ENCODE results near the gene ETV2.

ETV2 gene

DNA sequence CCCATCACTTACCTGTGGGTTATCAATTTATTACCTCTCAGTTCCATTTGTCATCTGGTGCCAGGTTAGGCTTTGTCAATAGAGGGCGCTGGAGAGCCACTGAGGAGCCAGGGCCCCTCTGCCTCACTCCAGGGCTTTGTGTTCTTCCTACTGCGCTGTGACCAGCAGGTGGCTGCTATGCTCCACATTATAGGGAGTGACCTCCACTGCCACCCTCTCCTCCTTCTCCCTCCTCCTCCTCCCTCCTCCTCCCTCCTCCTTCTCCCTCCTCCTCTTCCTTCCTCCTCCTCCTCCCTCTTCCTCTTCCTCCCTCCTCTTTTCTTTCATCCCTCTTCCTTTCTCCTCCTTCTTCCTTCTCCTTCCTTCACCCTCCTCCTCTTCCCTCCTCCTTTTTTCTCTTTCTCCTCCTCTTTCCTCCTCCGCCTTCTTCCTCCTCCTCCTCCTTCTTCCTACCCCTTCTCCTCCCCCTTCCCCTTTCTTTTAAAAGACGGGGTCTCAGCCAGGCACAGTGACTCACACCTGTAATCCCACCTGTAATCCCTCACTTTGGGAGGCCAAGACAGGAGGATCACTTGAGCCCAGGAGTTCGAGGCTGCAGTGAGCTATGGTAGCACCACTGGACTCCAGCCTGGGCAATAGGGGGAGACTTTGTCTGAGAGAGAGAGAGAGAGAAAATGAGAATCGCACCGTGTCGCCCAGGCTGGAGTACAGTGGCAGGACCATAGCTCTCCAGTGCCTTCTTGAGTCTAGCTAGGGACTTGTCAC lies 52.5 kb downstream of the ETV2 start (continued):
- TF ChIP-seq, protein P1, sequence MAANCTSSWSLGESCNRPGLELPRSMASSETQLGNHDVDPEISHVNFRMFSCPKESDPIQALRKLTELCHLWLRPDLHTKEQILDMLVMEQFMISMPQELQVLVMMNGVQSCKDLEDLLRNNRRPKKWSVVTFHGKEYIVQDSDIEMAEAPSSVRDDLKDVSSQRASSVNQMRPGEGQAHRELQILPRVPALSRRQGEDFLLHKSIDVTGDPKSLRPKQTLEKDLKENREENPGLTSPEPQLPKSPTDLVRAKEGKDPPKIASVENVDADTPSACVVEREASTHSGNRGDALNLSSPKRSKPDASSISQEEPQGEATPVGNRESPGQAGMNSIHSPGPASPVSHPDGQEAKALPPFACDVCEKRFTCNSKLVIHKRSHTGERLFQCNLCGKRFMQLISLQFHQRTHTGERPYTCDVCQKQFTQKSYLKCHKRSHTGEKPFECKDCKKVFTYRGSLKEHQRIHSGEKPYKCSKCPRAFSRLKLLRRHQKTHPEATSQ (tag by site-specific recombination; IDR thresholded peaks at IDR 0.05), result 0 out of 2 replicates have a peak, but pooled peaks have one; percentile 30
- TF ChIP-seq ZNF404 (tag by site-specific recombination; IDR thresholded peaks at IDR 0.05) (no peak), SP7 (tag by site-specific recombination; IDR thresholded peaks at IDR 0.05) (peak; percentile 79), SCRT1 (tag by site-specific recombination; IDR thresholded peaks at IDR 0.05; ENCODE audit: borderline replicate concordance) (peak; percentile 81; the same call in 1 of the 2 replicates), ZNF341 (tag by site-specific recombination; IDR thresholded peaks at IDR 0.05; ENCODE audit: low read depth) (no peak), ZNF302 (tag by site-specific recombination; IDR thresholded peaks at IDR 0.05; ENCODE audit: low read depth) (peak; percentile 86; the same call in 1 of the 2 replicates), ZNF133 (tag by site-specific recombination; IDR thresholded peaks at IDR 0.05) (no peak), ZNF37A (tag by site-specific recombination; IDR thresholded peaks at IDR 0.05) (no peak), ZNF837 (tag by site-specific recombination; IDR thresholded peaks at IDR 0.05) (no peak), ZNF248 (tag by site-specific recombination; IDR thresholded peaks at IDR 0.05) (0 out of 2 replicates have a peak, but pooled peaks have one; percentile 31), SETDB1 (IDR thresholded peaks at IDR 0.05; ENCODE audit: insufficient read length, low read length) (no peak), BCL11B (tag by site-specific recombination; IDR thresholded peaks at IDR 0.05; ENCODE audit: low read depth) (peak; percentile 89), ZNF132 (tag by site-specific recombination; IDR thresholded peaks at IDR 0.05; ENCODE audit: borderline replicate concordance) (no peak)
- TF ChIP-seq, protein P2, sequence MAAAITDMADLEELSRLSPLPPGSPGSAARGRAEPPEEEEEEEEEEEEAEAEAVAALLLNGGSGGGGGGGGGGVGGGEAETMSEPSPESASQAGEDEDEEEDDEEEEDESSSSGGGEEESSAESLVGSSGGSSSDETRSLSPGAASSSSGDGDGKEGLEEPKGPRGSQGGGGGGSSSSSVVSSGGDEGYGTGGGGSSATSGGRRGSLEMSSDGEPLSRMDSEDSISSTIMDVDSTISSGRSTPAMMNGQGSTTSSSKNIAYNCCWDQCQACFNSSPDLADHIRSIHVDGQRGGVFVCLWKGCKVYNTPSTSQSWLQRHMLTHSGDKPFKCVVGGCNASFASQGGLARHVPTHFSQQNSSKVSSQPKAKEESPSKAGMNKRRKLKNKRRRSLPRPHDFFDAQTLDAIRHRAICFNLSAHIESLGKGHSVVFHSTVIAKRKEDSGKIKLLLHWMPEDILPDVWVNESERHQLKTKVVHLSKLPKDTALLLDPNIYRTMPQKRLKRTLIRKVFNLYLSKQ (tag by site-specific recombination; IDR thresholded peaks at IDR 0.05; ENCODE audit: borderline replicate concordance), result no peak
- TF ChIP-seq, protein P3, sequence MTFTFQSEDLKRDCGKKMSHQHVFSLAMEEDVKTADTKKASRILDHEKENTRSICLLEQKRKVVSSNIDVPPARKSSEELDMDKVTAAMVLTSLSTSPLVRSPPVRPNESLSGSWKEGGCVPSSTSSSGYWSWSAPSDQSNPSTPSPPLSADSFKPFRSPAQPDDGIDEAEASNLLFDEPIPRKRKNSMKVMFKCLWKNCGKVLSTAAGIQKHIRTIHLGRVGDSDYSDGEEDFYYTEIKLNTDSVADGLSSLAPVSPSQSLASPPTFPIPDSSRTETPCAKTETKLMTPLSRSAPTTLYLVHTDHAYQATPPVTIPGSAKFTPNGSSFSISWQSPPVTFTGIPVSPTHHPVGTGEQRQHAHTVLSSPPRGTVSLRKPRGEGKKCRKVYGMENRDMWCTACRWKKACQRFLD (tag by site-specific recombination; IDR thresholded peaks at IDR 0.05), result 0 out of 2 replicates have a peak, but pooled peaks have one; percentile 79
- TF ChIP-seq, protein P4, sequence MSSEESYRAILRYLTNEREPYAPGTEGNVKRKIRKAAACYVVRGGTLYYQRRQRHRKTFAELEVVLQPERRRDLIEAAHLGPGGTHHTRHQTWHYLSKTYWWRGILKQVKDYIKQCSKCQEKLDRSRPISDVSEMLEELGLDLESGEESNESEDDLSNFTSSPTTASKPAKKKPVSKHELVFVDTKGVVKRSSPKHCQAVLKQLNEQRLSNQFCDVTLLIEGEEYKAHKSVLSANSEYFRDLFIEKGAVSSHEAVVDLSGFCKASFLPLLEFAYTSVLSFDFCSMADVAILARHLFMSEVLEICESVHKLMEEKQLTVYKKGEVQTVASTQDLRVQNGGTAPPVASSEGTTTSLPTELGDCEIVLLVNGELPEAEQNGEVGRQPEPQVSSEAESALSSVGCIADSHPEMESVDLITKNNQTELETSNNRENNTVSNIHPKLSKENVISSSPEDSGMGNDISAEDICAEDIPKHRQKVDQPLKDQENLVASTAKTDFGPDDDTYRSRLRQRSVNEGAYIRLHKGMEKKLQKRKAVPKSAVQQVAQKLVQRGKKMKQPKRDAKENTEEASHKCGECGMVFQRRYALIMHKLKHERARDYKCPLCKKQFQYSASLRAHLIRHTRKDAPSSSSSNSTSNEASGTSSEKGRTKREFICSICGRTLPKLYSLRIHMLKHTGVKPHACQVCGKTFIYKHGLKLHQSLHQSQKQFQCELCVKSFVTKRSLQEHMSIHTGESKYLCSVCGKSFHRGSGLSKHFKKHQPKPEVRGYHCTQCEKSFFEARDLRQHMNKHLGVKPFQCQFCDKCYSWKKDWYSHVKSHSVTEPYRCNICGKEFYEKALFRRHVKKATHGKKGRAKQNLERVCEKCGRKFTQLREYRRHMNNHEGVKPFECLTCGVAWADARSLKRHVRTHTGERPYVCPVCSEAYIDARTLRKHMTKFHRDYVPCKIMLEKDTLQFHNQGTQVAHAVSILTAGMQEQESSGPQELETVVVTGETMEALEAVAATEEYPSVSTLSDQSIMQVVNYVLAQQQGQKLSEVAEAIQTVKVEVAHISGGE (tag by site-specific recombination; conservative IDR thresholded peaks at IDR 0.05; ENCODE audit: low read depth), result peak; percentile 32
- TF ChIP-seq, protein P5, sequence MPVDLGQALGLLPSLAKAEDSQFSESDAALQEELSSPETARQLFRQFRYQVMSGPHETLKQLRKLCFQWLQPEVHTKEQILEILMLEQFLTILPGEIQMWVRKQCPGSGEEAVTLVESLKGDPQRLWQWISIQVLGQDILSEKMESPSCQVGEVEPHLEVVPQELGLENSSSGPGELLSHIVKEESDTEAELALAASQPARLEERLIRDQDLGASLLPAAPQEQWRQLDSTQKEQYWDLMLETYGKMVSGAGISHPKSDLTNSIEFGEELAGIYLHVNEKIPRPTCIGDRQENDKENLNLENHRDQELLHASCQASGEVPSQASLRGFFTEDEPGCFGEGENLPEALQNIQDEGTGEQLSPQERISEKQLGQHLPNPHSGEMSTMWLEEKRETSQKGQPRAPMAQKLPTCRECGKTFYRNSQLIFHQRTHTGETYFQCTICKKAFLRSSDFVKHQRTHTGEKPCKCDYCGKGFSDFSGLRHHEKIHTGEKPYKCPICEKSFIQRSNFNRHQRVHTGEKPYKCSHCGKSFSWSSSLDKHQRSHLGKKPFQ (tag by site-specific recombination; IDR thresholded peaks at IDR 0.05), result peak; percentile 66; the same call in 1 of the 2 replicates
